Effector memory CD8-positive, alpha-beta T cell (primary cell): ENCODE data around the gene FADS2.

Source experiments
- ATAC-seq: fragments of 150-1000 bp; cut with Tn5 transposase; replicated peaks from 2 replicates; pipeline ENCODE4 v1.10.0; 2021; ENCODE audit warnings: mild to moderate bottlenecking, moderate library complexity
- DNase-seq, 3 experiments: peaks; one replicate each; pipeline ENCODE4 v3.0.0; 2021
- H3K27ac Mint-ChIP-seq, 2 donors: one replicate each; pipeline ENCODE4 v1.8.0; 2022; ENCODE audit warnings: mild to moderate bottlenecking in 2 of 2, mixed read lengths in 2 of 2, moderate library complexity in 2 of 2
- H3K27me3 Mint-ChIP-seq, 2 donors: one replicate each; pipeline ENCODE4 v1.8.0; 2022; ENCODE audit warnings: mixed read lengths in 2 of 2
- H3K36me3 Mint-ChIP-seq: one replicate; pipeline ENCODE4 v1.8.0; 2022; ENCODE audit warnings: mild to moderate bottlenecking, moderate library complexity, mixed read lengths; ENCODE audit not compliant: insufficient read depth
- H3K4me1 Mint-ChIP-seq, 2 donors: one replicate each; pipeline ENCODE4 v1.8.0; 2022; ENCODE audit warnings: low read depth in 2 of 2, mixed read lengths in 2 of 2
- H3K4me3 Mint-ChIP-seq, 2 donors: one replicate each; pipeline ENCODE4 v1.8.0; 2022; ENCODE audit warnings: mild to moderate bottlenecking in 2 of 2, mixed read lengths in 2 of 2, moderate library complexity in 2 of 2
- H3K9me3 Mint-ChIP-seq, 2 donors: one replicate each; pipeline ENCODE4 v1.8.0; 2022; ENCODE audit warnings: mixed read lengths in 2 of 2

The FADS2 gene

GRCh38 chr11:61866231-61866957, 38.3 kb downstream of the FADS2 start:
- ATAC-seq (no peak), DNase-seq (no peak)
- H3K27ac Mint-ChIP-seq, result peak overlapping the region in 1 of 2 donors; percentile 69
- peaks cover 6 to 8% of the 10 kb centered on the region in 2 donors for H3K4me1 Mint-ChIP-seq
- peaks cover 0 to 6% of the 10 kb centered on the region in 2 donors for H3K27me3 Mint-ChIP-seq
- H3K9me3 Mint-ChIP-seq, result no peaks in the 10 kb centered on the region
- peaks cover 10% of the 10 kb centered on the region for H3K36me3 Mint-ChIP-seq
- no peak overlapping the region for H3K4me3 Mint-ChIP-seq

- no peak overlapping the region for H3K4me3 Mint-ChIP-seq
- H3K9me3 Mint-ChIP-seq, result no peaks in the 10 kb centered on the region
- DNase-seq, result no peak
- ATAC-seq, result no peak
- H3K27me3 Mint-ChIP-seq, result peaks cover 0 to 6% of the 10 kb centered on the region in 2 donors
- H3K36me3 Mint-ChIP-seq, result peaks cover 10% of the 10 kb centered on the region
- peaks cover 7 to 8% of the 10 kb centered on the region in 2 donors for H3K4me1 Mint-ChIP-seq
- no peak overlapping the region for H3K27ac Mint-ChIP-seq
These were observed 38.9 kb downstream of the FADS2 start for GRCh38 chr11:61866958-61867343.

GRCh38 chr11:61868571-61869428, 40.7 kb downstream of the FADS2 start:
- peaks cover 0 to 6% of the 10 kb centered on the region in 2 donors for H3K27me3 Mint-ChIP-seq
- no peak overlapping the region for H3K27ac Mint-ChIP-seq
- peaks cover 7 to 8% of the 10 kb centered on the region in 2 donors for H3K4me1 Mint-ChIP-seq
- no peak for DNase-seq
- no peak overlapping the region for H3K4me3 Mint-ChIP-seq
- peaks cover 10% of the 10 kb centered on the region for H3K36me3 Mint-ChIP-seq
- no peaks in the 10 kb centered on the region for H3K9me3 Mint-ChIP-seq
- ATAC-seq, result no peak

GRCh38 chr11:61869429-61869707, 41.3 kb downstream of the FADS2 start:
- no peaks in the 10 kb centered on the region for H3K9me3 Mint-ChIP-seq
- ATAC-seq (no peak), DNase-seq (no peak)
- peaks cover 10% of the 10 kb centered on the region for H3K36me3 Mint-ChIP-seq
- peaks cover 0 to 6% of the 10 kb centered on the region in 2 donors for H3K27me3 Mint-ChIP-seq
- H3K4me1 Mint-ChIP-seq, result peaks cover 7 to 8% of the 10 kb centered on the region in 2 donors
- no peak overlapping the region for H3K27ac Mint-ChIP-seq
- no peak overlapping the region for H3K4me3 Mint-ChIP-seq

- no peak overlapping the region for H3K4me3 Mint-ChIP-seq
- no peak for ATAC-seq
- H3K27me3 Mint-ChIP-seq, result peaks cover 0 to 6% of the 10 kb centered on the region in 2 donors
- no peak overlapping the region for H3K27ac Mint-ChIP-seq
- peaks cover 7 to 8% of the 10 kb centered on the region in 2 donors for H3K4me1 Mint-ChIP-seq
- no peak for DNase-seq
- no peaks in the 10 kb centered on the region for H3K9me3 Mint-ChIP-seq
- peaks cover 5% of the 10 kb centered on the region for H3K36me3 Mint-ChIP-seq
These were observed 41.8 kb downstream of the FADS2 start for GRCh38 chr11:61869708-61870451.

GRCh38 chr11:61870541-61871031, 42.5 kb downstream of the FADS2 start:
- peaks cover 0 to 6% of the 10 kb centered on the region in 2 donors for H3K27me3 Mint-ChIP-seq
- no peak overlapping the region for H3K27ac Mint-ChIP-seq
- peak overlapping the region; percentile 68 to 72 for H3K4me3 Mint-ChIP-seq
- H3K9me3 Mint-ChIP-seq, result no peaks in the 10 kb centered on the region
- ATAC-seq (no peak), DNase-seq (no peak)
- H3K36me3 Mint-ChIP-seq, result peaks cover 6% of the 10 kb centered on the region
- H3K4me1 Mint-ChIP-seq, result peaks cover 7 to 8% of the 10 kb centered on the region in 2 donors

- Mint-ChIP-seq H3K9me3 (no peaks in the 10 kb centered on the region), H3K36me3 (peaks cover 7% of the 10 kb centered on the region), H3K4me1 (peaks cover 7 to 8% of the 10 kb centered on the region in 2 donors), H3K27ac (no peak overlapping the region), H3K27me3 (peaks cover 0 to 7% of the 10 kb centered on the region in 2 donors), H3K4me3 (peak overlapping the region; percentile 68 to 72)
- peak; percentile 98 for ATAC-seq
- peak; percentile 58 to 65 (median 63) for DNase-seq
These were observed 43.1 kb downstream of the FADS2 start for GRCh38 chr11:61871158-61871597.

- H3K4me1 Mint-ChIP-seq, result peaks cover 7 to 8% of the 10 kb centered on the region in 2 donors
- H3K36me3 Mint-ChIP-seq, result peaks cover 10% of the 10 kb centered on the region
- no peak overlapping the region for H3K4me3 Mint-ChIP-seq
- no peak for DNase-seq
- H3K9me3 Mint-ChIP-seq, result no peaks in the 10 kb centered on the region
- peaks cover 0 to 12% of the 10 kb centered on the region in 2 donors for H3K27me3 Mint-ChIP-seq
- H3K27ac Mint-ChIP-seq, result no peak overlapping the region
- ATAC-seq, result no peak
These were observed 45.0 kb downstream of the FADS2 start for GRCh38 chr11:61872935-61873565.

- Mint-ChIP-seq H3K27me3 (peaks cover 0 to 12% of the 10 kb centered on the region in 2 donors), H3K27ac (no peak overlapping the region), H3K4me3 (no peak overlapping the region), H3K9me3 (no peaks in the 10 kb centered on the region), H3K36me3 (peaks cover 10% of the 10 kb centered on the region), H3K4me1 (peaks cover 7% of the 10 kb centered on the region in 2 donors)
- ATAC-seq, result no peak
- no peak for DNase-seq
These were observed 45.7 kb downstream of the FADS2 start for GRCh38 chr11:61873588-61874376.

- H3K4me3 Mint-ChIP-seq, result no peak overlapping the region
- no peaks in the 10 kb centered on the region for H3K9me3 Mint-ChIP-seq
- peaks cover 10% of the 10 kb centered on the region for H3K36me3 Mint-ChIP-seq
- peaks cover 7% of the 10 kb centered on the region in 2 donors for H3K4me1 Mint-ChIP-seq
- ATAC-seq (no peak), DNase-seq (no peak)
- H3K27ac Mint-ChIP-seq, result no peak overlapping the region
- H3K27me3 Mint-ChIP-seq, result peaks cover 0 to 12% of the 10 kb centered on the region in 2 donors
These were observed 46.3 kb downstream of the FADS2 start for GRCh38 chr11:61874377-61874809.

GRCh38 chr11:61874853-61875252, 46.8 kb downstream of the FADS2 start:
- no peak for ATAC-seq

GRCh38 chr11:61875698-61876097, 47.6 kb downstream of the FADS2 start:
- Mint-ChIP-seq H3K9me3 (no peaks in the 10 kb centered on the region), H3K27me3 (peaks cover 0 to 12% of the 10 kb centered on the region in 2 donors), H3K4me1 (peaks cover 7% of the 10 kb centered on the region in 2 donors), H3K4me3 (no peak overlapping the region), H3K27ac (no peak overlapping the region), H3K36me3 (peaks cover 10% of the 10 kb centered on the region)
- DNase-seq (no peak), ATAC-seq (no peak)

More at GRCh38 chr11:61874853-61875252, 46.8 kb downstream of the FADS2 start:
- H3K27me3 Mint-ChIP-seq, result peaks cover 0 to 12% of the 10 kb centered on the region in 2 donors
- H3K4me3 Mint-ChIP-seq, result no peak overlapping the region
- H3K9me3 Mint-ChIP-seq, result no peaks in the 10 kb centered on the region
- H3K36me3 Mint-ChIP-seq, result peaks cover 10% of the 10 kb centered on the region
- no peak for DNase-seq
- peaks cover 7% of the 10 kb centered on the region in 2 donors for H3K4me1 Mint-ChIP-seq
- no peak overlapping the region for H3K27ac Mint-ChIP-seq
